Stimulated activated CD4-positive, alpha-beta T cell treated with anti-CD3 and anti-CD28 coated beads, Interleukin-2, amount 100 ng/mL, for 4 hours (primary cell): ENCODE results near the gene COX6A1.
"Not testable (repeated sequence)": the region's sequence is repeated elsewhere in the genome, so short reads cannot be mapped to it uniquely, and the experiment has no call there.

Source experiments
- DNase-seq: peaks from one replicate; pipeline ENCODE4 v3.0.0-alpha.2; 2020; ENCODE audit warnings: low read depth

The COX6A1 gene

DNA sequence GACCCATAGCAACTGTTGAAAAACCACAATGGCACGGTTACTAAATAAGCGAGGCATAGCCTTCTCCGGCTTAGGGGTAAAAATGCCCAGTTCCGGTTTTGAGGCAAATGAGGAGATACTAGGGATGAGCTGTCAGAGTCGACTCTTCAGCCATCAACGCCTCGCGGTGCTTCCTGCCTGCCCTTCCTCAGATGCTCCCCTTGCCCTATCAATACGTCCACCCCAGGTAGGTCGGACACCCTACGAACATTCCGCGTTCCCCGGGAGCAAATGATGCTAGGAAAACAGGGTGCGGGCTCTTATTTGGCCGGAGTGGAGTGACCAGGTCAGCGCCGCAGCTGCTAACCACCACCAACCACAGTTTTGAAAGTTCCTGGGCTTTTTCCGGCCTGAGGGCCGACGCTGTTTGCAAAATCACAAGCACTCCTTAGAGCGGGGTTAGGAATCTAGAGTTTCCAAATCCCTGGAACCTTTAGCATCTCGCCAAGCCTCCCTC lies 30.5 kb downstream of the COX6A1 start:
- DNase-seq: no peak

DNA sequence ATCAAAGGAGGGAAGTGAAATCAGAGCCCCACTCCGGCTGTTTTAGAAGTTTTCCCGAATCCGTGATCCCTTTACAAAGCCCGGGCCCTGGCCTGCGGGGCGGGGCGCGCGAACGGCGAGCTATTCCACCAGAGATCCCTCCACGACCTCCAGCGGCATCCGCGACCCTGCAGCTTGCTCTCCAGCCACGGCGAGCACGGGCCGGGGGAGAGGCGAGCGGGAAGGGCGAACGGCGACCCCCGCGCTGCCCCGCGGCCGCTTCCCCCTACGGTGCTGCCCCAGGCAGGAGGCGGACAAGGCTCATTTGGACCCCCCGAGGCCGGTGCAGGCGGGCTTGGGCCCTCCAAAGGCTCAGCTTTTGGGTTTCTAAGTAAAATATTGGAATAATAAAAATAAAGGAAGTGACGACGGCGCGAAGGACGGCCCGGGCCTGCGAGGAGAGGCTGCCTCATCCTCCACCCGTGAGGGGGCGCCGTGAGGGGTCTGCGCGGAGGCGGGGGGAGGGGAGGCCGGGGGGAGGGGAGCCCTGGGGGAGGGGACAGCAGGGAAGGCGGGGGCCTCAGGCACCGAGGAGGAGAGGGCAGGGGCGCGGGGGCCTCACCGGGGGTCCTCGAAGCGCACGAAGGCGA lies 31.0 kb downstream of the COX6A1 start:
- peak; percentile 41 for DNase-seq

DNA sequence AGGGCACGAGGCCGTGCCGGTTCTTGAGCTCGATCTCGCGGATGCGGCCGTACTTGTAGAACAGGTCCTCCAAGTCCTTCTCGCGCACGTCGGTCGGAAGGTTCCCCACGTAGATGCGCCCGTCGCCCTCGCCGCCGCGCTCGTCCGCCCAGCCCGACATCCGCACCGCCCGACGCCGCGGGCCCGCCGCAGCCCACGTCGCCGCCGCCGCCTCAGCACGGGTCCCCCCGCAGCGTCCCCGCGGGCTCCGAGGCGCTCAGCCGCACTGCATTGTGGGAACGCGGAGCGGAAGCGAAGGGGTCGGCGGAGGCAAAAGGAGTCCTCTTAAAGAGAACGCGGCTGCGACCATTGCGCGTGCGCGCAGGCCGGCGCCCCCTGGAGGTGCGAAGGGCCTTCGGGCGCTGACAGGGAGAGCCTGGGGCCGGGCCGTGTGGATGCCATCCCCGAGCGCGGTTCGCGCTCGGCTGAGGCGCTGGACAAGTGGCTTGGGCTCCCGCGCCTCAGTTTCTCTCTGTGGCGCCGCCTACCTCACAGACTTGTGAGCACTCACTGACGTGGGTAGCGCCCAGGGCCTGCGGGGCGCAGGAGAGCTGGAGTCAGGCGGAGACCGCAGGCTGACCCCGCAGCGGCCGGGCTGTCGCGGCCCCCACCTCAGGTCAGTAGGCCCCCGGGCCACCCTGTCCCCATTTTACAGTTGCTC lies 31.7 kb downstream of the COX6A1 start, which contains the start of gene SRSF9:
SRSF9 (minus strand) TSS at position 299 of the 700 bp plus-strand sequence; CDS start at position 160, 139 bp downstream.
- peak; percentile 95 for DNase-seq

DNA sequence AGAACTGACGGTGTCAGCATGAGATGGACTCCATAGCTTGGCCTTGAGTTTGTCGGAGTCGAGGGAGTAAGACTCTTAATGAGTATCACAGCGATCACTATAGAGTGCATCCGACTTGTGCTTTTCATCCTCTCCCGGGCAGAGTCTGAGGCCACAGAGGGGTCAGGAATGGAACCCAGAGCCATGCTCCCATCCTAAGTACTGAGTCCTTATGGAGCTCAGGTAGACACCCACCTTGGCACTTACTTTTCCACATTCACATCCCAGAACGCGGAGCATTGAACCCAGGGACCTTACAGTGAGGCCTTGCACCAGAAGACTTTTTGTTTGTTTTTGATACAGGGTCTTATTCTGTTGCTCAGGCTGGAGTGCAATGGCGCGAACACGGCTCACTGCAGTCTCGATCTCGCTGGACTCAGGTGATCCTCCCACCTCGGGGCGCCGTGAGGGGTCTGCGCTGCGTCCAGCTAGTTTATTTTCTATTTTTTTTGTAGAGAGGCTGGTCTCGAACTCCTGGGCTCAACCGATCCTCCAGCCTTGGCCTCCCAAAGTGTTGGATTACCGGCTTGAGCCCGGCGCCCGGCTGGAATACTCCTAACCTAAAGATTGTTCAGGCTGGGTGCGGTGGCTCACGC lies 32.4 kb downstream of the COX6A1 start:
- DNase-seq: no peak

DNA sequence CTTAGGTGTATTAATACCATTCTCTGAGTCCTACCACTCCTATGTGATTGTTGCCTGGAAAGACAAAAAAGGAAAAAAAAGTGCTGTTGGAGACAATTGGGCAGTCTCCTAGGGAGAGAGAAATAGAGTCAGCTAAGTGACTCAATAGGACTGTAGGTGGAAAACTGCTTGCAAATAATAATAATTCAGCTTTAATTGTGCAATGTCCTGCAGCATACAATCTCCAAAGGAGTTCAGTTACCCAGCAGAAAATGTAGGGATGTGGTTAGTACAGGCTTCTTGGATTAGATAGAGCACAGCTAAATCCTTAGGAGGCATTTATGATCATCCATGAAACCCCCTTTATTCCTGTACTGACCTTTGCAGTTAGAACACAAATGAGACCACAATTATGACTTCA lies 34.6 kb downstream of the COX6A1 start:
- DNase-seq: no peak

DNA sequence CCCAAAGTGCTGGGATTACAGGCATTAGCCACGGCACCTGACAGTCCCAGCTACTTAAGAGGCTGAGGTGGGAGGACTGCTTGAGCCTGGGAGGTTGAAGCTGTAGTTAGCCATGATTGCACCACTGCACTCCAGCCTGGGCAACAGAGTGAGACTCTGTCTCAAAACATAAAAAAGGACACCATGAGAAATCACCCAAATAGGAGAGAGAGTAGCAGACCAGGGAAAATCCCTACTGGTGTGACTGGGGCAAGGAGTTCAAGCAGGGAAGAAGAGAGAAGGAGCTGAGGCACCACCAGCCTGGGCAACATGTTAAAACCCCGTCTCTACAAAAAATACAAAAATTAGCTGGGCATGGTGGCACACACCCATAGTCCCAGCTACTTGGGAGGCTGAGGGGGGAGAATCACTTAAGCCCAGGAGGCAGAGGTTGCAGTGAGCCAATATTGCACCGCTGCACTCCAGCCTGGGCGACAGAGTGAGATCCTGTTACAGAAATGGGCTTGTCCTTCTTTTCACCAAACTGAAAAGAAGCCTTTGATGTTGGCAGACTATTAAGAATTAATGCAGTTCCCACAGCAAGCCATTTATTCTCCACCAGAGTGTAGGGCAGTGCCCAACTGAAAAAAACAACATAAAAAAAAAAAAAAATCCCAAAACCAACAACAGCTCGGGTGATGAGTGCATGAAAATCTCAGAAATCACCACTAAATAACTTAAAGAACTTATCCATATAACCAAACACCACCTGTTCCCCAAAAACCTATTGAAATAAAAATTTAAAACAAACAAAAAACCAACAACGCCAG lies 36.1 kb downstream of the COX6A1 start:
- DNase-seq: no peak

DNA sequence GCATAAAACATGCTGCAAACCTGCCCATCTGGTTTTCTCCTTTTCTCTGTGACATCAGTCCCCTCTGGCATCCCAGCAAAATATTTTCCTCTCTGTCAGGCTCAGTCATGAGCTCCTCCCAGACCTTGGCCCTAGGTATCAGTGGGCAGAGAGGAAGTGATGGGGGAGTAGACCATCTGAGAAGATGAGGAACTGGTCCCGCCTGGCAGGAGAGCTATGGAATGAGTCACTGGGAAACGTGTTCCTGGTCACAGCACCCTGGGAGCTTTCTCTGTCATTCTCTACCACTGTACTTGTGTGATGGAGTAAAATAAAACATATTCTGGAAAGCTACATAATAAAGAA lies 36.7 kb downstream of the COX6A1 start:
- no peak for DNase-seq

DNA sequence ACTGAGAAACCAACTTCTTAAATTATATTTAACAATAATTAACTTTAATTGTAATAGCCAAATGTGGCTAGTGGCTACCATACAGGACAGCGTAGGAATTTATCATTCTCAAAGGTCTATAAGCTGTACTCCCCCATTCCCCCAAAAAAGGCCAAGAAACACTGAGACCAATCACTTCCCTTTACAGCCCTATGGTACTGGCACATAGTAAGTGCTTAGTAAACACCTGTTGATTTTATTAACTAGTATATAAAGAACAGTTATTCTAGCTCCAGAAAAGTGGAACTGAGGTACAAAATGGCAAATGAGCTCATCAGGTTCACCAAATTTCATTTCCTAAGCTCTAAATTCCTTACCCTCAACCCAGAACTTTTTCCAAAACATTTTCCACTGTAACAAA lies 37.7 kb downstream of the COX6A1 start:
- no peak for DNase-seq

DNA sequence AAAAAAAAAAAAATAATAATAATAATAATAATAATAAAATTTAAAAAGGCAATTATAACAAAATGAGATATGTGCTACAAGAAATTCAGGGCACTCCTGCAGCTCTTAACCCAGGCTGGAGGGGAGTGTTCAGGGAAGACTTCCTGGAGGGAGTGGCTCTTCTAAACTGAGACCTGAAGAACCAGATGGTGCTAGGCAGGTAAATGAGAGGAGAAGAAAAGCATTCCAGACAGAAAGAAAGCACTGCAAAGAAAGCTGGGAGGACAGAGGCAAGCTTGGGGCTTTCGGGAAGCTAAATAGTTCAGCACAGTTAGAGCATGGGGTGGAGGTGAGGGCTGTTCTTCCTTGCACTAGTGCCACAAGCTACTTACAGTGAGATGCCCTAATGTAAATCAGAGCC lies 41.5 kb downstream of the COX6A1 start:
- DNase-seq: no peak

DNA sequence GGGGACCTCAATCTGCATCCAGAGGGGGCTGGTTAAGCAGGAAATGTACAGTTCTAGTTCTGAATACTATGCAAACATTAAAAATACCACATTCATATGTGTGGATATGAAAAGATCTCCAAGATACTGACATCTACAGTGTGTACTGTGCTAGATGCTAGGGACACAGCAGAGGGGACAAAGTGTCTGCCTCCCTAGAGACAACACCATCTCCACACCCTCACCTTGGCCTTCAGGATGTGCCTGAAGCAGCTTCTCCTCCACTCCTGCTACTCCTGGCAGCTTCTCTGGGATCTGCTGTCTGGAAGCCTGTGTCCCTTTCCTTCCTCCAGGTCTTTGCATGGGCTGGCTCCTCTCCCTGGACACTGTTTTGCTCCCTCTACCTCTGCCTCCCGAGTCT lies 42.3 kb downstream of the COX6A1 start:
- no peak for DNase-seq

DNA sequence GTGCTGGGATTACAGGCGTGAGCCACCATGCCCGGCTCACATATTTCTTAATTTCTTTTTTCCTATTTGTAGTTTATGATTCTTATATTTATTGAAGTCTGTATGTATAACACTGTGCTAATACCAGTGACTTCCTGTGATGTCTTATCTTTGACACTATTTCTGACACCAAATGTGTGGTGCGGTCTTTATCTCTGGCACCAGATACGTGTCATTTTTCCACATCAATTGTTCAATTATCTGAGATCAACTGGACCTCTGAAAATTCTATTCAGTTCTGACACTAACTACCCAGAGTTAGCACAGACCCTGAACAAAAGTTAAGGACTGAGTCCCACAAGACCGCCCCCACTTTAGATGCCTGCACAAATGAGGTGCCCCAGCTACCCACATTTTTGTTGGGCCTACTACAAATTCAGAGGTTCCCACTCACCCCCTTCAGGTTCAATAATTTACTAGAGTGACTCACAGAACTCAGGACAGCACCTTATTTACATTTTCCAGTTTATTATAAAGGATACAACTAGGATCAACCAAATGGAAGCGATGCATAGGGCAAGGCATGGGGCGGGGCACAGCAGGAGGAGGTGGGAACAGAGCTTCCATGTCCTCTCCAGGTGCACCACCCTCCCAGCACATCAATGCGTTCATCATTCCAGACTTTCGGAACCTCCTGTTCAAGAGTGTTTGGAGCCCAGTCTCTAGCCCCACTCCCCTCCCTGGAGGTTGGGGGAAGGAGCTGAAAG lies 43.3 kb downstream of the COX6A1 start:
- no peak for DNase-seq

DNA sequence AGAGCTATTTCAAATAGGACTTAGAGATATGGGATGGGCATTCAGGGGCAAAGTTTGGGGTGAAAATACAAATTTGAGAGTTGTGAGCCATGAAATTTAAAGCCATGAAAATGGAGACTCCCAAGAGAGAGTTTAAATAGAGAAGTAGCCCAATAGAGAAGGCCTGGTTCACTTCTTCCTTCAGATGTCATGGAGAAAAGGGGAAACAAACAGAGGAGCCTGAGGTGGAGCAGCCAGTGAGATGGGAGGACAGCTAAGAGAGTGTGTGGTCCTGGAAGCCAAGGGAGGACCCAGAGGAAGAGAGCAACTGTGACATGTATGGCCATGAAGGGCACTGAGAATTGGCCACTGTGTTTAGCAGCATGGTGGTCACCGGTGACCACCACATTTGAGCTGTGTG lies 45.7 kb downstream of the COX6A1 start:
- DNase-seq: no peak

DNA sequence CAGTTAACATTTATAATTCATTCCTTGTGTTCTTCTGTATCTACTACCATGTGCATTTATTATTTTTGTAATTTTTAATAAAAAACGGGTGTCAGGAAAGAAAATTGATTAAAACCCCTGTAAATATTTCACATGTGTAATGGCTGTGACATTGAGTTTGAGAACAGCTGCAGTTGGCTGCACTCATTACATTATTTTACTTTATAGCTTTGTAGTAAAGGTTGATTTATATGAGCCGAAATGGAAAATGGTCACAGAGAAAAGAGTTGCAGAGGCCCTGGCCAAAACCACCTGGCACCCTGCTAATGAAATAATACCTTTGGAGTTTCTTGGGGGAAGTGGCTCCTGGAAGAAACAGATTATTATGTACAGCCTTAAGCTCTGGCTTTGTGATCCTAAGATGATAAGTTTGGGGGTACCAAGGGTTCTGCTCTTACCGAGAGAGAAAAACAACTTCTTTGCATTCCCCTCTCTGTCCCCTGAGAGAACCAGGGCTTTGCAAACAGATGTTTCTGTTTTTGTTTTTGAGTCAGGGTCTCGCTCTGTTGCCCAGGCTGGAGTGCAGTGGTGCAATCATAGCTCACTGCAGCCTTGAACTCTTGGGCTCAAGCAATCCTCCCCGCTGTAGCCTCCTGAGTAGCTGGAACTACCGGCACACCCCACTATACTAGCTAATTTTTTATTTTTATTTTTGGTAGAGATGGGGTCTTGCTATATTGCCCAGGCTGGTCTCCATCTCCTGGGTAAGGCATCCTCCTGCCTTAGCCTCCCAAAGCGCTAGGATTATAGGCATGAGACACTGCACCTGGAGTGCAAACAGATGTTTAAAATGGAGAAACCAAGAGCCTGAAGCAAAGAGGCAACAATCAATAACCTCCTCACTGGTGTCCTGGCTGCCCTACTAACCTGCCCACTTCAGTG lies 48.3 kb downstream of the COX6A1 start:
- DNase-seq: no peak

DNA sequence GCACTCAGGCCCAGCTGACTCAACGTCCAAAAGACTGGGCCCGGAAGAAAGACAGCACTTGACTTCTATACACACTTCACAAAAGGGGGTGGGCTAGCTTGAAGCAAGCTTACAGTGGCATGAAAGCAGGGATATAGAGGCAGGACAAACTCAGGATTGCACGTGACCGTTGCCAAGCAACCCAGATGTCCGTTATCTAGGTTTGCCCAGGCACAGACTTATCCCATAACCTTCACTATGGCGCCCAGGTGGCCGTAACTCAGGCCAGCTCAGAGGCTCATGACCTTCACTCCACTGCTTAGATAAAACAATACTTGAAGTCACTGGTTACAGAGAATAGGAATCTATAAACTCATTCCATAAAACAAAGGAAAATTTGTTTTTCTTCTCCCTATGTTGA lies 49.6 kb downstream of the COX6A1 start:
- not testable (repeated sequence) for DNase-seq

DNA sequence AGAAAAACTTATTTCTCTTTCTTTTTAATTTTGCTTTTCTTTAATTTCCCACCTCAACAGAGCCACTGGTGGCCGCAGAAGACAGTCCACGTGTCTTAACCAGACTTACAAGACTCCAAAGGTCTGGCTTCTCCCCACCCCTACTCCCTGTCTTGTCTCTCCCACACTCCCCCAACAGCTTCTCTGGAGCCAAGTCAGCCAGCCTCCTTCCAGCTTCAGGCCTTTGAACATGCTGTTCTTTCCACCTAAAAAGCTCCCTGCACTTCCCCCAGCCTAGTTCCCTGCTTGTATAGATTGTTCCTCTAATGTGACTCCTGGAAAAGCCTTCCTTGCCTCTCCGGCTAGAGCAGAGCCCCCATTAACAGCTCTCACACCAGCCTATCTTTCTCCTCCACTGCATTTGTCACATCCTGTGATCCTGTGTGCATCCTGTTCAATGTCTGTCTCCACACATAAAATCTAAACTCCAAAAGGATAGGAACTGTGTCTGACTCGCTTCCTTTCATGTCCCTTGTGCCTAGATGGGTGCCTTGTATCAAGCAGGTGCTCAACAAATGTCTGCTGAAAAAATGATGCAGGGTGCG lies 50.2 kb downstream of the COX6A1 start:
- DNase-seq: no peak

DNA sequence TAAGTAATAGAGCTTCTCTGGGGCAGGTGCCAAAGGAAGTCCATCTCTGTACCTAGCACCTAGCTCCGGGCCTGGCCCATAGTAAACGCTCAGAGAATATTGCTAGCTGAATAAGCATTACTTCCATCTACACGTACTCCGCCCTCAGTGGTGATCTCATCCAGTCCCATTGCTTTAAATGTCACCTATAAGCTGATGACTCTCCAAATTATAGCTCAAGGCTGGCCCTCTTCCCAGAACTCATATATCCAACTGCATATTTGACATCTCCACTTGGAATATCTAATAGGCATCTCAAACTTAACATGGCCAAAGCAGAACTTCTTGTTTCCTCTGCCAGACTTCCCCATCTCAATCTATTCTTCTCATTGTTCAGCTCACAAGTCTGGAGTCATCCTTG lies 51.1 kb downstream of the COX6A1 start:
- no peak for DNase-seq

DNA sequence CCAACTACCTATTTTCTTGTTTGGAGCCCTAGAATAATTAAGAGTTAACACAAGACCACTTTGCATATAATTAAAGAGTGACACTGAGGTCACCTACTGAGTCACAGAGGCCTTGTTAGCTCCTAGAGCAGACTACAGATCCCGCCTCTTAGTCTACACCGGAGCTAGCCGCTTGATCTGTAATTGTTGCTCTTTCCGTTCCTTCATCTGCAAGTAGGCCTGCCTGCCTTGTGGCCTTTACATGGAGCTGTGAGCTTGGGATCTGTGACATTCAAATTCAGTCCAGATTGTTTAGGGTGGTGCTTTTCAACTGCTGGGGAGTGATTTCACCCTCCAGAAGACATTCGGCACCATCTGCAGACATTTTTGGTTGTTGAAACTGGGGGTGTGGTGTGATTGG lies 52.4 kb downstream of the COX6A1 start:
- DNase-seq: no peak
